Omental fat pad (tissue), 4 donors: ENCODE results near the gene LRP5. TPM values are rescaled to one million over a fixed set of nuclear protein-coding genes. Genes with fewer than 3 reads are reported as not detected.

Experiments
- ATAC-seq: fragments of 150-250 bp; one replicate; pipeline ENCODE4 v1.9.1; 2016; ENCODE audit warnings: mild to moderate bottlenecking, moderate library complexity; ENCODE audit not compliant: low FRiP score
- DNase-seq: peaks from one replicate; pipeline ENCODE4 v3.0.0-alpha.2; 2019; ENCODE audit warnings: low spot score
- CTCF ChIP-seq, 3 donors: fragments of 450-650 bp; IDR thresholded peaks; one replicate each; pipeline ENCODE4 v1.5.1; 2016 to 2017; ENCODE audit warnings: antibody characterized with exemption in 3 of 3, mild to moderate bottlenecking in 3 of 3, moderate library complexity in 2 of 3
- total RNA-seq, 4 donors: library from RNA; depleted of rRNA; stranded (reverse); fragments of >200 nt; gene quantifications; one replicate each; pipeline ENCODE4 v1.1.0, GENCODE V29; 2016

Gene LRP5
- total RNA-seq, 4 donors from 2014 or later: 18.0 to 44.5 (median 34.6) TPM

GRCh38 chr11:68267881-68268240 lies 44.5 kb upstream of the LRP5 start:
- TF ChIP-seq CTCF (IDR thresholded peaks at IDR 0.05): no peak
- DNase-seq (no peak), ATAC-seq (no peak)

- no peak for DNase-seq
- no peak for TF ChIP-seq CTCF (IDR thresholded peaks at IDR 0.05)
- no peak for ATAC-seq
Measured at GRCh38 chr11:68269414-68270081, 42.8 kb upstream of the LRP5 start.

GRCh38 chr11:68270196-68271022 lies 42.0 kb upstream of the LRP5 start:
- TF ChIP-seq CTCF (IDR thresholded peaks at IDR 0.05): no peak
- ATAC-seq (no peak), DNase-seq (no peak)

GRCh38 chr11:68271023-68271780 lies 41.2 kb upstream of the LRP5 start:
- ATAC-seq (peak; percentile 46), DNase-seq (no peak)
- TF ChIP-seq CTCF (IDR thresholded peaks at IDR 0.05): no peak

- DNase-seq (peak; percentile 78), ATAC-seq (peak; percentile 97)
- no peak for TF ChIP-seq CTCF (IDR thresholded peaks at IDR 0.05)
Measured at GRCh38 chr11:68271781-68272608, 40.4 kb upstream of the LRP5 start, which contains the start of gene C11orf24. Gene C11orf24 (minus strand): TSS chr11:68271973. CDS start chr11:68263767, 8,206 bp downstream.

- TF ChIP-seq CTCF (IDR thresholded peaks at IDR 0.05): no peak
- DNase-seq (no peak), ATAC-seq (no peak)
Measured at GRCh38 chr11:68273026-68273738, 39.2 kb upstream of the LRP5 start.
